DND-41 (cell line): ENCODE measurements around the gene GRIPAP1.

ENCODE experiments used
- ATAC-seq: fragments of 200-7000 bp; cut with Tn5 transposase; 3 replicates; pipeline ENCODE4 v1.9.1; 2021; ENCODE audit warnings: low read depth; ENCODE audit not compliant: insufficient read depth
- DNase-seq: peaks from one replicate; pipeline ENCODE4 v3.0.0-alpha.2; 2020
- H2AFZ ChIP-seq: 2 replicates; pipeline ENCODE4 v1.6.0; 2012; ENCODE audit warnings: low read depth, low read length
- H3K27ac ChIP-seq: 2 replicates; pipeline ENCODE4 v1.5.1; 2012; ENCODE audit warnings: low read length, inconsistent platforms
- H3K27me3 ChIP-seq: fragments of 200-600 bp; sonication (generic); 2 replicates; pipeline ENCODE4 v1.6.0; 2012; ENCODE audit warnings: low read length, mild to moderate bottlenecking, inconsistent platforms; ENCODE audit not compliant: insufficient read depth, poor library complexity
- H3K36me3 ChIP-seq: 2 replicates; pipeline ENCODE4 v1.5.1; 2012; ENCODE audit warnings: low read length, inconsistent platforms; ENCODE audit not compliant: insufficient read depth
- H3K4me1 ChIP-seq: 2 replicates; pipeline ENCODE4 v1.5.1; 2012; ENCODE audit warnings: mild to moderate bottlenecking, low read length; ENCODE audit not compliant: insufficient read depth
- H3K4me2 ChIP-seq: 2 replicates; pipeline ENCODE4 v1.6.0; 2012; ENCODE audit warnings: mild to moderate bottlenecking, moderate library complexity, low read length, inconsistent platforms; ENCODE audit not compliant: insufficient read depth
- H3K4me3 ChIP-seq, 2 experiments: fragments of 200-600 bp in 1 of 2; shearing (Covaris generic) in 1 of 2; 2 replicates each; pipeline ENCODE4 v1.5.1; 2012 to 2016; ENCODE audit warnings: inconsistent platforms in 2 of 2, low read length in 2 of 2, mild to moderate bottlenecking in 2 of 2, low read depth in 1 of 2, moderate library complexity in 1 of 2
- H3K79me2 ChIP-seq: 2 replicates; pipeline ENCODE4 v1.6.0; 2012; ENCODE audit warnings: low read length, inconsistent platforms; ENCODE audit not compliant: insufficient read depth
- H3K9ac ChIP-seq: 2 replicates; pipeline ENCODE4 v1.6.0; 2012; ENCODE audit warnings: low read depth, mild to moderate bottlenecking, inconsistent platforms, low read length, moderate library complexity
- H3K9me3 ChIP-seq: 2 replicates; pipeline ENCODE4 v1.5.1; 2012; ENCODE audit warnings: low read length, moderate library complexity, mild to moderate bottlenecking, inconsistent platforms; ENCODE audit not compliant: insufficient read depth, severe bottlenecking
- H4K20me1 ChIP-seq: 2 replicates; pipeline ENCODE4 v1.6.0; 2012; ENCODE audit warnings: low read length; ENCODE audit not compliant: insufficient read depth
- EZH2 ChIP-seq: IDR thresholded peaks from 3 replicates; pipeline ENCODE4 v1.6.1; 2012; ENCODE audit warnings: borderline replicate concordance, low read depth, mild to moderate bottlenecking, moderate library complexity, low read length, inconsistent platforms; ENCODE audit not compliant: severe bottlenecking
- TF ChIP-seq, protein P1 (sequence below): IDR thresholded peaks from 2 replicates; pipeline ENCODE4 v1.5.1; 2012; ENCODE audit warnings: borderline replicate concordance, low read length, moderate library complexity, mild to moderate bottlenecking; ENCODE audit not compliant: poor library complexity, severe bottlenecking; ENCODE audit errors: extremely low read depth

Gene GRIPAP1

DNA sequence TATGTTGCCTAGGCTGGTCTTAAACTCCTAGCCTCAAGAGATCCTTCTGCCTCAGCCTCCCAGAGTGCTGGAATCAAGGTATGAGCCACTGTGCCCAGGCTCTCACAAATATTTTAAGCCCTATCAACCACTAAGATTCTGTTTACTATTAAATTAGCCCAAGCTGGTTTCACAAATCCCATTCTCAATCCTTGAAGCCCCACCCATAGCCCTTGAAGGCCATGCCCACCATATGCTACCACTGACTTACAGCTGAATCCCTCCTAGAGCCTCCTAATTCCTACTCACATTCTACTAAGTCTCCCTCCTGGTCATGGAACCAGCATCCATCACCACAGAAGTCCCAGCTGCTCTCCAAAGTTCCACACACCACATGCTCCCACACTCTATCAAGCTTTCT, 9.7 kb downstream of the GRIPAP1 start:
- no peak for TF ChIP-seq EZH2
- TF ChIP-seq, protein P1, sequence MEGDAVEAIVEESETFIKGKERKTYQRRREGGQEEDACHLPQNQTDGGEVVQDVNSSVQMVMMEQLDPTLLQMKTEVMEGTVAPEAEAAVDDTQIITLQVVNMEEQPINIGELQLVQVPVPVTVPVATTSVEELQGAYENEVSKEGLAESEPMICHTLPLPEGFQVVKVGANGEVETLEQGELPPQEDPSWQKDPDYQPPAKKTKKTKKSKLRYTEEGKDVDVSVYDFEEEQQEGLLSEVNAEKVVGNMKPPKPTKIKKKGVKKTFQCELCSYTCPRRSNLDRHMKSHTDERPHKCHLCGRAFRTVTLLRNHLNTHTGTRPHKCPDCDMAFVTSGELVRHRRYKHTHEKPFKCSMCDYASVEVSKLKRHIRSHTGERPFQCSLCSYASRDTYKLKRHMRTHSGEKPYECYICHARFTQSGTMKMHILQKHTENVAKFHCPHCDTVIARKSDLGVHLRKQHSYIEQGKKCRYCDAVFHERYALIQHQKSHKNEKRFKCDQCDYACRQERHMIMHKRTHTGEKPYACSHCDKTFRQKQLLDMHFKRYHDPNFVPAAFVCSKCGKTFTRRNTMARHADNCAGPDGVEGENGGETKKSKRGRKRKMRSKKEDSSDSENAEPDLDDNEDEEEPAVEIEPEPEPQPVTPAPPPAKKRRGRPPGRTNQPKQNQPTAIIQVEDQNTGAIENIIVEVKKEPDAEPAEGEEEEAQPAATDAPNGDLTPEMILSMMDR: no peak
- Histone ChIP-seq H3K4me3 (no peak overlapping the region), H3K27ac (no peak overlapping the region), H3K4me2 (no peak overlapping the region), H3K79me2 (no peaks in the 10 kb centered on the region; the same call in 1 of the 2 replicates), H3K27me3 (no peaks in the 10 kb centered on the region), H3K36me3 (peaks cover 69% of the 10 kb centered on the region), H3K9ac (no peak overlapping the region), H2AFZ (no peak overlapping the region), H3K9me3 (no peaks in the 10 kb centered on the region), H3K4me1 (no peaks in the 10 kb centered on the region), H4K20me1 (peaks cover 4% of the 10 kb centered on the region; the same call in 1 of the 2 replicates)
- ATAC-seq (no peak), DNase-seq (no peak)

DNA sequence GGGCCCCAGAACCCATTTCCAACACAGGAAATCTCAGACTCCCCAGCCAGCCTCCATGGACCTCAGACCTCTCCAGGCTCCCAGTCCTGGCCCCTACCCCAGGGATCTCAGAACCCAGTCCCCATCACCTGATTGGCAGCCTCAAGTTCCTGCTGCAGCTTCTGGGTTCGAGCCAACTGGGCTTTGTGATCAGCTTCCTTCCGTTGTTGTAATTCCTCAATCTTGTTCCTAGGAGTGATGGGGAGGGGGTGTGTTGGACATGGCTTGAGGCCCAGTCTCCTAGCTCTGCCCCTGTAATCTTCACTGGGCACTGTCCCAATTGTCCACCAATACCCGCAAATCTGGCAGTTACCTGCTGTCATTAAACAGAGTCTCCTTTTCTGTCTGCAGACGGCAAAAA, 12.6 kb downstream of the GRIPAP1 start:
- TF ChIP-seq EZH2: no peak
- TF ChIP-seq, protein P1: no peak

DNA sequence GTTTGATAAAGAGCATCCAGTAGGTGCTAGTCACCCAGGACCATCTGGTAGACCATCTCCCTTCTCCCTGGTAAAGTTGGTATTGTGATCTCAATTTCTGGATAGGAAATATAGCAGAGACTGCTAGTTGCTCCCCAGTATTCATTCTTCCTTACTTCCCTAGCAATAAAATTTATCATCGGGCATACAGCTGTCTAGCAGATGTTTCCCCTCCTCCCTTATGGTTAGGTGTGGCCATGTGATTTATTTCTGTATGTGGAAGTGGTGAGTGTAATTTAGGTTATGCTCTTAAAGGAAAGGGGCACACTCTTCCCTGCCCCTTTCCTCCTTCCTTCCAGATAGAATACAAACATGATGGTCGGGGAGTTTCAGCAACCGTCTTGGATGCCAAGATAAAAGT, 18.2 kb downstream of the GRIPAP1 start:
- Histone ChIP-seq H3K4me3 (no peak overlapping the region), H4K20me1 (no peaks in the 10 kb centered on the region), H3K9me3 (no peaks in the 10 kb centered on the region), H2AFZ (no peak overlapping the region), H3K36me3 (peaks cover 51% of the 10 kb centered on the region), H3K4me1 (no peaks in the 10 kb centered on the region), H3K4me2 (no peak overlapping the region), H3K9ac (no peak overlapping the region), H3K27ac (no peak overlapping the region), H3K27me3 (no peaks in the 10 kb centered on the region), H3K79me2 (no peaks in the 10 kb centered on the region)
- ATAC-seq (no peak), DNase-seq (no peak)
- no peak for TF ChIP-seq EZH2
- TF ChIP-seq, protein P1: no peak

More for the DNA sequence above, 12.6 kb downstream of the GRIPAP1 start:
- DNase-seq (no peak), ATAC-seq (no peak)
- Histone ChIP-seq H3K27ac (no peak overlapping the region), H4K20me1 (no peaks in the 10 kb centered on the region), H2AFZ (no peak overlapping the region), H3K27me3 (no peaks in the 10 kb centered on the region), H3K9ac (no peak overlapping the region), H3K9me3 (no peaks in the 10 kb centered on the region), H3K4me3 (no peak overlapping the region), H3K79me2 (no peaks in the 10 kb centered on the region), H3K4me2 (no peak overlapping the region), H3K4me1 (no peaks in the 10 kb centered on the region), H3K36me3 (peaks cover 54% of the 10 kb centered on the region)

DNA sequence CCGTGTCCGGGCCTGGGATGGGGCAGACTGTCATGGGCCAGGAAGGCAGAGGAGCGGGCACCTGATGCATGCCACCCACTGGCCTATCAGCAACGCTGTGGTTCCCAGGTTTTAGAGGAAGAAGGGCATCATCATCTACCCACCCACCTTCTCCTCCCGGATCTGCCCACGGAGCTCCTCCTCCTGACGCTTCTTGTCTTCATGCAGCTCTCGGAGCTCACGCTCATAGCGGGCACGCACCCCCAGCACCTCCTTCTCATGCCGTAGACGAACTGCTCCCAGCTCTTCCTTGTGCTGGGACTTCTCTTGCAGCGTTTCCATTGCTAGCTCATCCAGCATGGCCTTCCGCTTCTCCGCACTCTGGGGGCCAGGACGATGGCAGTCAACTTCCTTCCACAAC, 19.0 kb downstream of the GRIPAP1 start:
- no peak for ATAC-seq
- H3K27me3 ChIP-seq: no peaks in the 10 kb centered on the region
- peaks cover 49% of the 10 kb centered on the region for H3K36me3 ChIP-seq
- H2AFZ ChIP-seq: no peak overlapping the region
- H3K4me2 ChIP-seq: no peak overlapping the region
- H3K9me3 ChIP-seq: no peaks in the 10 kb centered on the region
- H3K9ac ChIP-seq: no peak overlapping the region
- no peaks in the 10 kb centered on the region for H3K79me2 ChIP-seq
- TF ChIP-seq, protein P1: no peak
- TF ChIP-seq EZH2: no peak
- H3K4me1 ChIP-seq: no peaks in the 10 kb centered on the region
- no peak overlapping the region for H3K27ac ChIP-seq
- H3K4me3 ChIP-seq: no peak overlapping the region
- DNase-seq: no peak
- no peaks in the 10 kb centered on the region for H4K20me1 ChIP-seq
